LNCAP (cell line): ENCODE measurements around the gene SF3B3.

ENCODE experiments used
- CTCF ChIP-seq: fragments of 450-650 bp; IDR thresholded peaks from 2 replicates; pipeline ENCODE4 v1.5.1; 2017; ENCODE audit warnings: mild to moderate bottlenecking

The SF3B3 gene

GRCh38 chr16:70523743-70524398 is at the start of gene SF3B3:
SF3B3 (plus strand) TSS chr16:70523816; CDS start chr16:70526657, 2,841 bp downstream.
- TF ChIP-seq CTCF = no peak

GRCh38 chr16:70474320-70475053 is 49.1 kb upstream of the SF3B3 start:
- no peak for TF ChIP-seq CTCF

- TF ChIP-seq CTCF = no peak
Measured at GRCh38 chr16:70475054-70475871, 48.4 kb upstream of the SF3B3 start.

- TF ChIP-seq CTCF = no peak
Measured at GRCh38 chr16:70476272-70477020, 47.2 kb upstream of the SF3B3 start.

- no peak for TF ChIP-seq CTCF
Measured at GRCh38 chr16:70478169-70478568, 45.4 kb upstream of the SF3B3 start.

- no peak for TF ChIP-seq CTCF
Measured at GRCh38 chr16:70478912-70479341, 44.7 kb upstream of the SF3B3 start.
